Measurements from ENCODE around the gene SETBP1.
A peak's percentile ranks its signal among the peaks of the same experiment; 100 is the strongest.

Gene SETBP1

GRCh38 chr18:44909191-44909719 lies 228.6 kb downstream of the SETBP1 start:
- Histone ChIP-seq H3K9me2 (ENCODE audit: low read depth, low read length) (no peaks in the 10 kb centered on the region), H3K9ac (ENCODE audit: low read length) (no peak overlapping the region), H3K9me3 (ENCODE audit: low read length) (no peaks in the 10 kb centered on the region), H3K79me2 (ENCODE audit: insufficient read depth, low read length) (no peaks in the 10 kb centered on the region), H2AFZ (ENCODE audit: low read length) (no peak overlapping the region), H3K27ac (ENCODE audit: low read depth, low read length, poor library complexity, severe bottlenecking) (peak overlapping the region; percentile 13), H3K36me3 (ENCODE audit: insufficient read depth, low read length) (no peaks in the 10 kb centered on the region), H4K20me1 (ENCODE audit: insufficient read depth, low read length) (no peaks in the 10 kb centered on the region), H3K4me1 (ENCODE audit: insufficient read depth, low read length, severe bottlenecking) (peaks cover 12% of the 10 kb centered on the region), H3K4me2 (ENCODE audit: low read length) (peak overlapping the region; percentile 34; the same call in 1 of the 2 replicates), H3K27me3 (ENCODE audit: insufficient read depth, low read length) (no peaks in the 10 kb centered on the region), H3K4me3 (ENCODE audit: low read depth, low read length, poor library complexity, severe bottlenecking) (no peak overlapping the region), H3F3A (ENCODE audit: insufficient read depth, low read length) (no peaks in the 10 kb centered on the region)
- no peak for TF ChIP-seq CTCF (IDR thresholded peaks at IDR 0.05; ENCODE audit: low read length)
- TF ChIP-seq EZH2 (IDR thresholded peaks at IDR 0.05; ENCODE audit: borderline replicate concordance, low read length), result no peak

GRCh38 chr18:44911260-44911659 lies 230.6 kb downstream of the SETBP1 start:
- H3K4me1 ChIP-seq (ENCODE audit: insufficient read depth, low read length, severe bottlenecking), result peaks cover 12% of the 10 kb centered on the region
- H3K4me2 ChIP-seq (ENCODE audit: low read length), result no peak overlapping the region
- H3K9me2 ChIP-seq (ENCODE audit: low read depth, low read length), result no peaks in the 10 kb centered on the region
- no peak overlapping the region for H2AFZ ChIP-seq (ENCODE audit: low read length)
- H3K4me3 ChIP-seq (ENCODE audit: low read depth, low read length, poor library complexity, severe bottlenecking), result no peak overlapping the region
- no peaks in the 10 kb centered on the region for H3K79me2 ChIP-seq (ENCODE audit: insufficient read depth, low read length)
- no peak overlapping the region for H3K27ac ChIP-seq (ENCODE audit: low read depth, low read length, poor library complexity, severe bottlenecking)
- no peaks in the 10 kb centered on the region for H3K36me3 ChIP-seq (ENCODE audit: insufficient read depth, low read length)
- no peak for TF ChIP-seq EZH2 (IDR thresholded peaks at IDR 0.05; ENCODE audit: borderline replicate concordance, low read length)
- TF ChIP-seq CTCF (IDR thresholded peaks at IDR 0.05; ENCODE audit: low read length), result no peak
- no peaks in the 10 kb centered on the region for H3K9me3 ChIP-seq (ENCODE audit: low read length)
- no peaks in the 10 kb centered on the region for H3K27me3 ChIP-seq (ENCODE audit: insufficient read depth, low read length)
- H3F3A ChIP-seq (ENCODE audit: insufficient read depth, low read length), result no peaks in the 10 kb centered on the region
- no peak overlapping the region for H3K9ac ChIP-seq (ENCODE audit: low read length)
- no peaks in the 10 kb centered on the region for H4K20me1 ChIP-seq (ENCODE audit: insufficient read depth, low read length)

- no peaks in the 10 kb centered on the region for H3K9me3 ChIP-seq (ENCODE audit: low read length)
- no peaks in the 10 kb centered on the region for H3F3A ChIP-seq (ENCODE audit: insufficient read depth, low read length)
- no peak overlapping the region for H3K4me3 ChIP-seq (ENCODE audit: low read depth, low read length, poor library complexity, severe bottlenecking)
- H2AFZ ChIP-seq (ENCODE audit: low read length), result no peak overlapping the region
- H3K36me3 ChIP-seq (ENCODE audit: insufficient read depth, low read length), result no peaks in the 10 kb centered on the region
- H4K20me1 ChIP-seq (ENCODE audit: insufficient read depth, low read length), result no peaks in the 10 kb centered on the region
- H3K9ac ChIP-seq (ENCODE audit: low read length), result no peak overlapping the region
- H3K27ac ChIP-seq (ENCODE audit: low read depth, low read length, poor library complexity, severe bottlenecking), result no peak overlapping the region
- no peak overlapping the region for H3K4me2 ChIP-seq (ENCODE audit: low read length)
- no peaks in the 10 kb centered on the region for H3K27me3 ChIP-seq (ENCODE audit: insufficient read depth, low read length)
- TF ChIP-seq CTCF (IDR thresholded peaks at IDR 0.05; ENCODE audit: low read length) (no peak), EZH2 (IDR thresholded peaks at IDR 0.05; ENCODE audit: borderline replicate concordance, low read length) (no peak)
- no peaks in the 10 kb centered on the region for H3K79me2 ChIP-seq (ENCODE audit: insufficient read depth, low read length)
- peaks cover 12% of the 10 kb centered on the region for H3K4me1 ChIP-seq (ENCODE audit: insufficient read depth, low read length, severe bottlenecking)
- H3K9me2 ChIP-seq (ENCODE audit: low read depth, low read length), result no peaks in the 10 kb centered on the region
Observed at GRCh38 chr18:44911773-44912172, 231.1 kb downstream of the SETBP1 start.
